ENCODE results near the gene STT3A. TPM values are rescaled to one million over a fixed set of nuclear protein-coding genes. Genes with fewer than 3 reads are reported as not detected.

STT3A gene
- polyA plus RNA-seq, 1 donor (not counting 4 experiments of a cell fraction or from before 2014, with no cell fraction given) = 183 TPM

DNA sequence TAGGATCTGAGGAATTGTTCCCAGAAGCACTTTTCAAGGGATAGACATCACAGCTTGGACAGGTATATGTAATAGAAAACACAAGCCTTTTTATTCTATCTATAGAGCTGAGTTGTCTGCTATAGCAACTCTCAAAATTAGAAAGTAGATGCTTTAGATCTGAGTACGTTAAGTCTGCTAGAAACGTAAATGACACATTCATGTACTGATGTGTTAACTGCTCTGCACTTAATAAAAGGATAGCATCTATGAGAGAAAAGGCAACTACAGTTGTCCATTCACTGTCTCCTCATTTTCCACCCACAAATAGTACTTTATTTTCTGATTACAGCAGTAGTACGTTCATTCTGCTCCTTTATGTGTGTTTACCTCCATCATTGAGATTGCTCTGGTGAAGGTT, 6.0 kb upstream of the STT3A start:
- Histone ChIP-seq H3K9me1 (ENCODE audit: control insufficient read depth, extremely low read depth, insufficient read depth, low read length) (no peaks in the 10 kb centered on the region), H3K4me3 (ENCODE audit: control insufficient read depth in 2 of 3, extremely low read depth in 1 of 3, insufficient read depth in 2 of 3, low read depth in 1 of 3, low read length in 3 of 3) (no peak overlapping the region), H3K36me3 (ENCODE audit: control insufficient read depth in 2 of 2, extremely low read depth in 1 of 2, insufficient read depth in 2 of 2, low read length in 2 of 2) (peaks cover 7 to 9% of the 10 kb centered on the region in 2 experiments), H3K27me3 (ENCODE audit: control insufficient read depth, extremely low read depth, insufficient read depth, low read length) (no peaks in the 10 kb centered on the region), H3K4me2 (ENCODE audit: control insufficient read depth, extremely low read depth, insufficient read depth, low read depth, low read length) (no peak overlapping the region), H3K79me2 (ENCODE audit: control insufficient read depth, insufficient read depth, low read length) (no peaks in the 10 kb centered on the region), H3K27ac (ENCODE audit: control insufficient read depth, insufficient read depth, low read length) (no peak overlapping the region), H4K20me1 (ENCODE audit: control insufficient read depth, extremely low read depth, insufficient read depth, low read length) (no peaks in the 10 kb centered on the region), H3K4me1 (ENCODE audit: control insufficient read depth, extremely low read depth, insufficient read depth, low read length) (peaks cover 8% of the 10 kb centered on the region), H2AFZ (ENCODE audit: control insufficient read depth, low read length) (no peak overlapping the region), H3K9me3 (ENCODE audit: control insufficient read depth, low read depth, low read length) (no peaks in the 10 kb centered on the region), H3K9ac (ENCODE audit: control insufficient read depth, extremely low read depth, insufficient read depth, low read length) (no peak overlapping the region)
- TF ChIP-seq, protein P1, sequence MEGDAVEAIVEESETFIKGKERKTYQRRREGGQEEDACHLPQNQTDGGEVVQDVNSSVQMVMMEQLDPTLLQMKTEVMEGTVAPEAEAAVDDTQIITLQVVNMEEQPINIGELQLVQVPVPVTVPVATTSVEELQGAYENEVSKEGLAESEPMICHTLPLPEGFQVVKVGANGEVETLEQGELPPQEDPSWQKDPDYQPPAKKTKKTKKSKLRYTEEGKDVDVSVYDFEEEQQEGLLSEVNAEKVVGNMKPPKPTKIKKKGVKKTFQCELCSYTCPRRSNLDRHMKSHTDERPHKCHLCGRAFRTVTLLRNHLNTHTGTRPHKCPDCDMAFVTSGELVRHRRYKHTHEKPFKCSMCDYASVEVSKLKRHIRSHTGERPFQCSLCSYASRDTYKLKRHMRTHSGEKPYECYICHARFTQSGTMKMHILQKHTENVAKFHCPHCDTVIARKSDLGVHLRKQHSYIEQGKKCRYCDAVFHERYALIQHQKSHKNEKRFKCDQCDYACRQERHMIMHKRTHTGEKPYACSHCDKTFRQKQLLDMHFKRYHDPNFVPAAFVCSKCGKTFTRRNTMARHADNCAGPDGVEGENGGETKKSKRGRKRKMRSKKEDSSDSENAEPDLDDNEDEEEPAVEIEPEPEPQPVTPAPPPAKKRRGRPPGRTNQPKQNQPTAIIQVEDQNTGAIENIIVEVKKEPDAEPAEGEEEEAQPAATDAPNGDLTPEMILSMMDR (optimal IDR thresholded peaks at IDR 0.05 in 1 of 3, IDR thresholded peaks at IDR 0.05 in 1 of 3, conservative IDR thresholded peaks at IDR 0.05 in 1 of 3; ENCODE audit: extremely low read depth in 1 of 3, insufficient read depth in 2 of 3, low read length in 3 of 3) = no peak
- TF ChIP-seq EZH2 (IDR thresholded peaks at IDR 0.05; ENCODE audit: low read length) = no peak
- dilution Hi-C loops (cut with MboI; ENCODE audit: extremely low pct_ligation_motif_present, low sequenced_read_pairs) = no loop called here
- DNase-seq (ENCODE audit: low read depth, low spot score) (no peak), FAIRE-seq (no peak)

- H3K9me3 ChIP-seq (ENCODE audit: control insufficient read depth, low read depth, low read length) = no peaks in the 10 kb centered on the region
- no peaks in the 10 kb centered on the region for H4K20me1 ChIP-seq (ENCODE audit: control insufficient read depth, extremely low read depth, insufficient read depth, low read length)
- H3K4me1 ChIP-seq (ENCODE audit: control insufficient read depth, extremely low read depth, insufficient read depth, low read length) = peaks cover 8% of the 10 kb centered on the region
- H2AFZ ChIP-seq (ENCODE audit: control insufficient read depth, low read length) = no peak overlapping the region
- FAIRE-seq (no peak), DNase-seq (ENCODE audit: low read depth, low spot score) (no peak)
- dilution Hi-C loops (cut with MboI; ENCODE audit: extremely low pct_ligation_motif_present, low sequenced_read_pairs) = no loop called here
- no peaks in the 10 kb centered on the region for H3K27me3 ChIP-seq (ENCODE audit: control insufficient read depth, extremely low read depth, insufficient read depth, low read length)
- no peak overlapping the region for H3K9ac ChIP-seq (ENCODE audit: control insufficient read depth, extremely low read depth, insufficient read depth, low read length)
- no peaks in the 10 kb centered on the region for H3K79me2 ChIP-seq (ENCODE audit: control insufficient read depth, insufficient read depth, low read length)
- peaks cover 7 to 9% of the 10 kb centered on the region in 2 experiments for H3K36me3 ChIP-seq (ENCODE audit: control insufficient read depth in 2 of 2, extremely low read depth in 1 of 2, insufficient read depth in 2 of 2, low read length in 2 of 2)
- no peak overlapping the region for H3K4me2 ChIP-seq (ENCODE audit: control insufficient read depth, extremely low read depth, insufficient read depth, low read depth, low read length)
- H3K9me1 ChIP-seq (ENCODE audit: control insufficient read depth, extremely low read depth, insufficient read depth, low read length) = no peaks in the 10 kb centered on the region
- TF ChIP-seq, protein P1 (optimal IDR thresholded peaks at IDR 0.05 in 1 of 3, IDR thresholded peaks at IDR 0.05 in 1 of 3, conservative IDR thresholded peaks at IDR 0.05 in 1 of 3; ENCODE audit: extremely low read depth in 1 of 3, insufficient read depth in 2 of 3, low read length in 3 of 3) = no peak
- no peak for TF ChIP-seq EZH2 (IDR thresholded peaks at IDR 0.05; ENCODE audit: low read length)
- no peak overlapping the region for H3K4me3 ChIP-seq (ENCODE audit: control insufficient read depth in 2 of 3, extremely low read depth in 1 of 3, insufficient read depth in 2 of 3, low read depth in 1 of 3, low read length in 3 of 3)
- H3K27ac ChIP-seq (ENCODE audit: control insufficient read depth, insufficient read depth, low read length) = no peak overlapping the region
Measured at GRCh38 chr11:125587480-125587879, 5.2 kb upstream of the STT3A start.
